Osteoblast (primary cell): ENCODE measurements around the gene WDR5. TPM values are rescaled to one million over a fixed set of nuclear protein-coding genes. Genes with fewer than 3 reads are reported as not detected.

ENCODE experiments used
- DNase-seq: peaks from one replicate; pipeline ENCODE4 v3.0.0; 2011; ENCODE audit warnings: low spot score, mixed read lengths; ENCODE audit not compliant: insufficient read length; ENCODE audit errors: missing footprints
- H2AFZ ChIP-seq: 2 replicates; pipeline ENCODE4 v1.6.0; 2011; ENCODE audit warnings: mild to moderate bottlenecking, low read length
- H3K27ac ChIP-seq: 2 replicates; pipeline ENCODE4 v1.5.1; 2011; ENCODE audit warnings: mild to moderate bottlenecking, low read depth, low read length, moderate library complexity
- H3K27me3 ChIP-seq: 2 replicates; pipeline ENCODE4 v1.6.0; 2012; ENCODE audit warnings: mild to moderate bottlenecking, control low read depth, inconsistent platforms, low read length, moderate library complexity; ENCODE audit not compliant: insufficient read depth
- H3K36me3 ChIP-seq: 2 replicates; pipeline ENCODE4 v1.5.1; 2011; ENCODE audit warnings: mild to moderate bottlenecking, low read length, control low read depth, moderate library complexity; ENCODE audit not compliant: insufficient read depth
- H3K4me1 ChIP-seq: 2 replicates; pipeline ENCODE4 v1.5.1; 2011; ENCODE audit warnings: mild to moderate bottlenecking, low read length, control low read depth, moderate library complexity; ENCODE audit not compliant: insufficient read depth
- H3K4me2 ChIP-seq: 2 replicates; pipeline ENCODE4 v1.6.0; 2011; ENCODE audit warnings: mild to moderate bottlenecking, low read length; ENCODE audit not compliant: insufficient read depth
- H3K4me3 ChIP-seq: fragments of 200-600 bp; sonication (generic); 3 replicates; pipeline ENCODE4 v1.5.1; 2012; ENCODE audit warnings: mild to moderate bottlenecking, low read length, inconsistent platforms; ENCODE audit not compliant: insufficient read depth
- H3K79me2 ChIP-seq: 2 replicates; pipeline ENCODE4 v1.6.0; 2012; ENCODE audit warnings: mild to moderate bottlenecking, low read length, control low read depth, inconsistent platforms; ENCODE audit not compliant: insufficient read depth
- H3K9me3 ChIP-seq: 2 replicates; pipeline ENCODE4 v1.5.1; 2011; ENCODE audit warnings: low read depth, low read length, control low read depth
- H4K20me1 ChIP-seq: 2 replicates; pipeline ENCODE4 v1.6.0; 2012; ENCODE audit warnings: mild to moderate bottlenecking, low read length, control low read depth; ENCODE audit not compliant: insufficient read depth
- CTCF ChIP-seq: IDR thresholded peaks from 2 replicates; pipeline ENCODE4 v1.5.1; 2011; ENCODE audit warnings: mild to moderate bottlenecking, low read depth, low read length, moderate library complexity; ENCODE audit errors: extremely low read depth
- total RNA-seq: library from RNA; depleted of rRNA; stranded (reverse); fragments of >200 nt; gene quantifications from 2 replicates; pipeline ENCODE4 v1.2.3, GENCODE V29; 2012

Gene WDR5
- total RNA-seq, 1 donor = 17.4 TPM

GRCh38 chr9:134162926-134163370 lies 27.1 kb downstream of the WDR5 start:
- Histone ChIP-seq H3K4me3 (no peak overlapping the region), H3K9me3 (no peaks in the 10 kb centered on the region), H3K27ac (peak overlapping the region; percentile 53), H4K20me1 (no peaks in the 10 kb centered on the region), H3K36me3 (peaks cover 12% of the 10 kb centered on the region), H3K4me2 (no peak overlapping the region), H2AFZ (peak overlapping the region; percentile 81), H3K27me3 (no peaks in the 10 kb centered on the region), H3K4me1 (peaks cover 6% of the 10 kb centered on the region), H3K79me2 (peaks cover 4% of the 10 kb centered on the region)
- TF ChIP-seq CTCF = no peak
- no peak for DNase-seq

GRCh38 chr9:134163371-134164196 lies 27.7 kb downstream of the WDR5 start:
- Histone ChIP-seq H3K79me2 (peaks cover 4% of the 10 kb centered on the region), H3K9me3 (no peaks in the 10 kb centered on the region), H2AFZ (peak overlapping the region; percentile 81), H4K20me1 (no peaks in the 10 kb centered on the region), H3K4me1 (peaks cover 6% of the 10 kb centered on the region), H3K36me3 (peaks cover 5% of the 10 kb centered on the region), H3K4me2 (no peak overlapping the region), H3K27me3 (no peaks in the 10 kb centered on the region), H3K27ac (peak overlapping the region; percentile 53), H3K4me3 (no peak overlapping the region)
- peak; percentile 44 for TF ChIP-seq CTCF
- DNase-seq = peak; percentile 89

GRCh38 chr9:134164879-134165278 lies 29.0 kb downstream of the WDR5 start:
- Histone ChIP-seq H3K79me2 (peaks cover 4% of the 10 kb centered on the region), H4K20me1 (no peaks in the 10 kb centered on the region), H3K9me3 (no peaks in the 10 kb centered on the region), H3K4me2 (no peak overlapping the region), H3K36me3 (peaks cover 4% of the 10 kb centered on the region), H2AFZ (no peak overlapping the region), H3K27me3 (no peaks in the 10 kb centered on the region), H3K4me1 (peaks cover 6% of the 10 kb centered on the region), H3K4me3 (no peak overlapping the region), H3K27ac (no peak overlapping the region)
- TF ChIP-seq CTCF = no peak
- DNase-seq = no peak
